GM21381 (cell line): ENCODE results near the gene ITGB2.

Experiments
- ATAC-seq: cut with Tn5 transposase; IDR thresholded peaks from one replicate; pipeline ENCODE4 v1.9.1; 2021; ENCODE audit warnings: mild to moderate bottlenecking, moderate library complexity; ENCODE audit not compliant: unreplicated experiment

ITGB2 gene

GRCh38 chr21:44955798-44956175 lies 35.1 kb upstream of the ITGB2 start:
- no peak for ATAC-seq

GRCh38 chr21:44955141-44955797 lies 34.6 kb upstream of the ITGB2 start:
- ATAC-seq, result no peak

- ATAC-seq, result no peak
Measured at GRCh38 chr21:44954281-44954771, 33.6 kb upstream of the ITGB2 start.

- no peak for ATAC-seq
Measured at GRCh38 chr21:44953628-44954021, 32.9 kb upstream of the ITGB2 start.

GRCh38 chr21:44952929-44953627 lies 32.4 kb upstream of the ITGB2 start:
- ATAC-seq, result no peak

- ATAC-seq, result no peak
Measured at GRCh38 chr21:44952116-44952928, 31.6 kb upstream of the ITGB2 start.

GRCh38 chr21:44951186-44951915 lies 30.7 kb upstream of the ITGB2 start:
- no peak for ATAC-seq

GRCh38 chr21:44950351-44950750 lies 29.7 kb upstream of the ITGB2 start:
- no peak for ATAC-seq

GRCh38 chr21:44949779-44950198 lies 29.1 kb upstream of the ITGB2 start:
- no peak for ATAC-seq

- no peak for ATAC-seq
Measured at GRCh38 chr21:44949161-44949778, 28.6 kb upstream of the ITGB2 start.

- no peak for ATAC-seq
Measured at GRCh38 chr21:44948426-44949120, 27.9 kb upstream of the ITGB2 start.

- no peak for ATAC-seq
Measured at GRCh38 chr21:44947930-44948331, 27.2 kb upstream of the ITGB2 start.

- ATAC-seq, result no peak
Measured at GRCh38 chr21:44947111-44947929, 26.6 kb upstream of the ITGB2 start.

GRCh38 chr21:44946254-44947041 lies 25.7 kb upstream of the ITGB2 start:
- no peak for ATAC-seq

- no peak for ATAC-seq
Measured at GRCh38 chr21:44944596-44944995, 23.9 kb upstream of the ITGB2 start.

- ATAC-seq, result no peak
Measured at GRCh38 chr21:44943686-44944550, 23.2 kb upstream of the ITGB2 start.

- ATAC-seq, result no peak
Measured at GRCh38 chr21:44943005-44943685, 22.4 kb upstream of the ITGB2 start.
